Measurements from ENCODE around the gene ARHGAP44. TPM values are rescaled to one million over a fixed set of nuclear protein-coding genes. Genes with fewer than 3 reads are reported as not detected.

Gene ARHGAP44
- total RNA-seq, 1 donor from 2014 or later, result 8.7 TPM

- no peaks in the 10 kb centered on the region for H3K9me3 Mint-ChIP-seq
- no peak overlapping the region for H3K4me3 Mint-ChIP-seq
- Histone ChIP-seq H3K4me3 (no peak overlapping the region), H3K9ac (no peak overlapping the region), H3K36me3 (no peaks in the 10 kb centered on the region), H4K20me1 (ENCODE audit: low read depth) (no peaks in the 10 kb centered on the region), H3K4me2 (no peak overlapping the region), H3K4me1 (no peaks in the 10 kb centered on the region), H3K79me2 (ENCODE audit: low read depth) (no peaks in the 10 kb centered on the region), H3K27ac (no peak overlapping the region), H3K27me3 (no peaks in the 10 kb centered on the region), H2AFZ (replicated peaks) (no peak overlapping the region), H3F3A (ENCODE audit: low read depth) (no peaks in the 10 kb centered on the region), H3K9me3 (ENCODE audit: low read depth) (no peaks in the 10 kb centered on the region)
- H3K36me3 Mint-ChIP-seq, result peaks cover 10% of the 10 kb centered on the region
- H3K4me1 Mint-ChIP-seq, result no peaks in the 10 kb centered on the region
- no peak for TF ChIP-seq CTCF (IDR thresholded peaks at IDR 0.05)
- TF ChIP-seq EZH2phosphoT487 (IDR thresholded peaks at IDR 0.05), result no peak
- TF ChIP-seq EZH2 (IDR thresholded peaks at IDR 0.05), result no peak
- H3K27ac Mint-ChIP-seq, result no peak overlapping the region
- no peaks in the 10 kb centered on the region for H3K27me3 Mint-ChIP-seq (ENCODE audit: insufficient read depth, low read depth)
- DNase-seq (ENCODE audit: low spot score), result no peak
These were observed 157.7 kb downstream of the ARHGAP44 start for GRCh38 chr17:12947047-12947446.

- no peak overlapping the region for H3K27ac ChIP-seq
- peaks cover 2% of the 10 kb centered on the region for H3K27me3 Mint-ChIP-seq (ENCODE audit: insufficient read depth, low read depth)
- no peak overlapping the region for H3K27ac Mint-ChIP-seq
- no peaks in the 10 kb centered on the region for H3K9me3 ChIP-seq (ENCODE audit: low read depth)
- H3K4me2 ChIP-seq, result no peak overlapping the region
- no peaks in the 10 kb centered on the region for H3K36me3 ChIP-seq
- no peak for TF ChIP-seq EZH2 (IDR thresholded peaks at IDR 0.05)
- TF ChIP-seq EZH2phosphoT487 (IDR thresholded peaks at IDR 0.05), result no peak
- no peak for TF ChIP-seq CTCF (IDR thresholded peaks at IDR 0.05)
- no peak overlapping the region for H3K4me3 ChIP-seq
- H3K4me1 ChIP-seq, result no peaks in the 10 kb centered on the region
- no peaks in the 10 kb centered on the region for H3K4me1 Mint-ChIP-seq
- H3K9ac ChIP-seq, result no peak overlapping the region
- H3K9me3 Mint-ChIP-seq, result no peaks in the 10 kb centered on the region
- no peaks in the 10 kb centered on the region for H3F3A ChIP-seq (ENCODE audit: low read depth)
- no peaks in the 10 kb centered on the region for H4K20me1 ChIP-seq (ENCODE audit: low read depth)
- no peak overlapping the region for H3K4me3 Mint-ChIP-seq
- H2AFZ ChIP-seq (replicated peaks), result no peak overlapping the region
- peaks cover 28% of the 10 kb centered on the region for H3K36me3 Mint-ChIP-seq
- no peaks in the 10 kb centered on the region for H3K27me3 ChIP-seq
- no peaks in the 10 kb centered on the region for H3K79me2 ChIP-seq (ENCODE audit: low read depth)
- DNase-seq (ENCODE audit: low spot score), result no peak
These were observed 162.7 kb downstream of the ARHGAP44 start for GRCh38 chr17:12952012-12952411.

- Histone ChIP-seq H4K20me1 (ENCODE audit: low read depth) (no peaks in the 10 kb centered on the region), H3K27ac (no peak overlapping the region), H3K4me3 (no peak overlapping the region), H3K79me2 (ENCODE audit: low read depth) (no peaks in the 10 kb centered on the region), H3F3A (ENCODE audit: low read depth) (no peaks in the 10 kb centered on the region), H3K4me2 (no peak overlapping the region), H3K27me3 (no peaks in the 10 kb centered on the region), H2AFZ (replicated peaks) (no peak overlapping the region), H3K9ac (no peak overlapping the region), H3K9me3 (ENCODE audit: low read depth) (no peaks in the 10 kb centered on the region), H3K36me3 (no peaks in the 10 kb centered on the region), H3K4me1 (no peaks in the 10 kb centered on the region)
- TF ChIP-seq CTCF (IDR thresholded peaks at IDR 0.05) (no peak), EZH2phosphoT487 (IDR thresholded peaks at IDR 0.05) (no peak), EZH2 (IDR thresholded peaks at IDR 0.05) (no peak)
- no peaks in the 10 kb centered on the region for H3K4me1 Mint-ChIP-seq
- peaks cover 3% of the 10 kb centered on the region for H3K9me3 Mint-ChIP-seq
- no peak overlapping the region for H3K27ac Mint-ChIP-seq
- H3K27me3 Mint-ChIP-seq (ENCODE audit: insufficient read depth, low read depth), result peaks cover 2% of the 10 kb centered on the region
- H3K36me3 Mint-ChIP-seq, result peaks cover 32% of the 10 kb centered on the region
- DNase-seq (ENCODE audit: low spot score), result no peak
- H3K4me3 Mint-ChIP-seq, result no peak overlapping the region
These were observed 163.9 kb downstream of the ARHGAP44 start for GRCh38 chr17:12953156-12953555.
